ENCODE data around the gene WHRN. TPM values are rescaled to one million over a fixed set of nuclear protein-coding genes. Genes with fewer than 3 reads are reported as not detected.
A peak's percentile ranks its signal among the peaks of the same experiment; 100 is the strongest.

Gene WHRN
- 19.8 and 21.9 TPM in 2 replicates for total RNA-seq (2021)
- percentile 55 among the genes with signal in this experiment for Bru-seq, nascent RNA
- BruChase-seq, experiment 1, labeled RNA remaining after a 2-hour chase: percentile 59 among the genes with signal in this experiment
- percentile 54 among the genes with signal in this experiment for BruChase-seq, experiment 2, labeled RNA remaining after a 6-hour chase
- long read RNA-seq, transcript WHRN-202 (12 exons, 3,566 nt): major isoform, 7 of 20 reads
- long read RNA-seq, partial matches to known transcripts: 3 of 20 reads
- long read RNA-seq, other reads (novel, unspliced or antisense): 10 of 20 reads

DNA sequence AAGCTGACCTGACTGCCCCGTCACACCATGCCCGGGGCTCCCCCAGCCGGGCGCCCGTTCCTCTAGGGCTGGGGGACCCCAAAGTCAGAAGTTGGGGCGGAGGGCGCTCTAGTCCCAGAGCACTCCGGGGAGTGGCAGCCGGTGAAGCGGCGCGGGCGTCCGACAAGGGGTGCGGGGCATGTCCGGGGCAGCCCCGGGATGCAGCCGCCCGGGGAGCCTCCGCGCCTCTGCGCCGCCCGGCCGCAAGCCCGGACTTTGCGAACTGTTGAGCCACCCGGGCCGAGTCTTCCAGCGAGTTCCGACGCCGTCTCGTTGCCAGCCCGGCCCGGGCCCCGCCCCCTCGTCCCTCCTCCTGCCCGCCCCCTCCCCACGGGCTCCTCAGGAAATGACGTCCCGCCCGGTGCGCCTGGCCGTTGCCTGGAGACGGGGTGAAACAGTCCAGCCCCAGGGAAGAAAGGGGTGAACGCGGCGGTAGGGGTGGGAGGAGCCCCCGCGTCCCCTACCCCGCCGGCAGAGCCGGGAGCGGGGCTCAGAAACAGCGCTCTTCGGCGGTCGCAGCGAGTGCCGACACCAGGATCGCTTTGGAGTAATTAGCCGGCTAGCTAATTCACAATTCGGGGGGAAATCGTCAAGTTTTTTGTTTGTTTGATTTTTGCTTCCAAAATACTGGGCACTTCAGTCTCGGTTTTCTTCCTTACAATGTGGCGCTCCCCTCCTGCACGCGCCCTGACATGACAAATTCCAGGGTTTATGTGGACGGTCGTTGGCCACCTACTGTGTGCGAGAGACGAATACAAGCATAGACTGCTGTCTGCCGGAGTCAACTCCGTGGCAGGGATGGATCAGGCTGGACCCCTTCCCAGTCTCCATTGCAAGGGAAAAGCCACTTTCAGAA, at the start of gene WHRN:
Gene WHRN (minus strand): TSS at position 287 of the 895 bp plus-strand sequence. CDS start 672 bp downstream, outside the sequence.
- no peaks in the 10 kb centered on the region for H3K9me2 ChIP-seq (ENCODE audit: insufficient read depth)
- H3K4me3 ChIP-seq: peak within 1 kb of the TSS; percentile 82
- CTCF ChIA-PET: interaction anchor here (1.0 kb wide), 2 partner anchors 82 to 148 kb away, joined by 3 read pairs; partner anchors contain the start of gene ATP6V1G1
- DNase-seq: peak; percentile 79 to 96
- H3K4me2 ChIP-seq: peak within 1 kb of the TSS; percentile 90
- H3K4me1 ChIP-seq (replicated peaks; ENCODE audit: insufficient read depth): peaks cover 35% of the 10 kb centered on the region
- no peaks in the 10 kb centered on the region for H3K79me2 ChIP-seq (ENCODE audit: low read depth)
- H3K27me3 ChIP-seq (ENCODE audit: insufficient read depth, low read depth): peaks cover 9% of the 10 kb centered on the region; the same call in 1 of the 2 replicates
- TF ChIP-seq, protein P1, sequence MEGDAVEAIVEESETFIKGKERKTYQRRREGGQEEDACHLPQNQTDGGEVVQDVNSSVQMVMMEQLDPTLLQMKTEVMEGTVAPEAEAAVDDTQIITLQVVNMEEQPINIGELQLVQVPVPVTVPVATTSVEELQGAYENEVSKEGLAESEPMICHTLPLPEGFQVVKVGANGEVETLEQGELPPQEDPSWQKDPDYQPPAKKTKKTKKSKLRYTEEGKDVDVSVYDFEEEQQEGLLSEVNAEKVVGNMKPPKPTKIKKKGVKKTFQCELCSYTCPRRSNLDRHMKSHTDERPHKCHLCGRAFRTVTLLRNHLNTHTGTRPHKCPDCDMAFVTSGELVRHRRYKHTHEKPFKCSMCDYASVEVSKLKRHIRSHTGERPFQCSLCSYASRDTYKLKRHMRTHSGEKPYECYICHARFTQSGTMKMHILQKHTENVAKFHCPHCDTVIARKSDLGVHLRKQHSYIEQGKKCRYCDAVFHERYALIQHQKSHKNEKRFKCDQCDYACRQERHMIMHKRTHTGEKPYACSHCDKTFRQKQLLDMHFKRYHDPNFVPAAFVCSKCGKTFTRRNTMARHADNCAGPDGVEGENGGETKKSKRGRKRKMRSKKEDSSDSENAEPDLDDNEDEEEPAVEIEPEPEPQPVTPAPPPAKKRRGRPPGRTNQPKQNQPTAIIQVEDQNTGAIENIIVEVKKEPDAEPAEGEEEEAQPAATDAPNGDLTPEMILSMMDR (conservative IDR thresholded peaks at IDR 0.05): no peak
- TF ChIP-seq EZH2 (IDR thresholded peaks at IDR 0.05; ENCODE audit: low read depth): no peak
- H2AFZ ChIP-seq: peak within 1 kb of the TSS; percentile 94
- intact Hi-C loops (cut with micrococcal nuclease; ENCODE audit: unreplicated experiment): loop anchor here (1.0 kb wide), 1 partner anchor 82 kb away; the partner anchor contains the start of gene ATP6V1G1
- no peaks in the 10 kb centered on the region for H3K9me3 ChIP-seq (ENCODE audit: insufficient read depth, low read depth)
- POLR2A ChIA-PET (ENCODE audit: unreplicated experiment): interaction anchor here (0.6 to 0.7 kb wide), 2 partner anchors 18 to 24 kb away, joined by 3 to 4 read pairs; no protein-coding TSS in a partner anchor
- peaks cover 10% of the 10 kb centered on the region; the same call in 1 of the 2 replicates for H3F3A ChIP-seq (ENCODE audit: insufficient read depth, low read depth)
- BruUV-seq (replicated peaks): TSS peak; percentile 93
- H4K20me1 ChIP-seq (ENCODE audit: insufficient read depth): no peaks in the 10 kb centered on the region
- H3K36me3 ChIP-seq (ENCODE audit: low read depth): no peaks in the 10 kb centered on the region
- no peak within 1 kb of the TSS for H3K27ac ChIP-seq

GRCh38 chr9:114553202-114553601, 47.9 kb upstream of the WHRN start:
- Histone ChIP-seq H2AFZ (no peak overlapping the region), H3K9me3 (ENCODE audit: insufficient read depth, low read depth) (no peaks in the 10 kb centered on the region), H3K4me1 (replicated peaks; ENCODE audit: insufficient read depth) (peaks cover 36% of the 10 kb centered on the region), H3K27ac (peak overlapping the region; percentile 88), H3K36me3 (ENCODE audit: low read depth) (no peaks in the 10 kb centered on the region), H3K4me3 (no peak overlapping the region), H4K20me1 (ENCODE audit: insufficient read depth) (no peaks in the 10 kb centered on the region), H3K9me2 (ENCODE audit: insufficient read depth) (no peaks in the 10 kb centered on the region), H3K79me2 (ENCODE audit: low read depth) (no peaks in the 10 kb centered on the region), H3K4me2 (peak overlapping the region; percentile 66; the same call in 1 of the 2 replicates), H3F3A (ENCODE audit: insufficient read depth, low read depth) (peaks cover 24% of the 10 kb centered on the region), H3K27me3 (ENCODE audit: insufficient read depth, low read depth) (no peaks in the 10 kb centered on the region)
- intact Hi-C loops (cut with micrococcal nuclease; ENCODE audit: unreplicated experiment): loop anchor here (2.0 kb wide), 1 partner anchor 34 kb away; the partner anchor contains the start of gene ATP6V1G1
- ChIA-PET CTCF (interaction anchor here (0.7 kb wide), 1 partner anchor 31 kb away, joined by 3 read pairs; no protein-coding TSS in a partner anchor), POLR2A (ENCODE audit: unreplicated experiment) (no interaction called here)
- no TSS peak for BruUV-seq (replicated peaks)
- TF ChIP-seq EZH2 (IDR thresholded peaks at IDR 0.05; ENCODE audit: low read depth): no peak
- TF ChIP-seq, protein P1 (conservative IDR thresholded peaks at IDR 0.05): no peak
- DNase-seq: no peak

DNA sequence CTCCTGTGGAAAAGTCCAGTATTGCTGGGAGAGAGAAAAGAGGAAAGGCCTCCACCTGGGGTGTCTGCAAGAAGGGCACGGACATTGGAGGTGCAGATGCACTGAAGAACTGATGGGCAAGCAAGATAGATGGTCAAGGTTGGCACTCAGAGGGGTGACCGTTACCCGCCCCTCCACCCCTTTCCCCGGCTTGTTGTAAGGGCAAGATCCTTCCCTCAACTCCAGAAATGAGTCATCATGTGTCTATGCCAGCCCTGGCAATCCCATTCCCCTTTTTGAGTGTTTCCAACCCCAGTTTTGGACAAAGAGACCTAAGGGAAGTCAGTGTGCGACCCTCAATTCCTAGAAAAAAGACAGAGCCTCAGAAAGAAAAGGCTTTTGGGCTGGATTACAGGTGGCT, 47.4 kb upstream of the WHRN start:
- Histone ChIP-seq H4K20me1 (ENCODE audit: insufficient read depth) (no peaks in the 10 kb centered on the region), H3K4me1 (replicated peaks; ENCODE audit: insufficient read depth) (peaks cover 31% of the 10 kb centered on the region), H3K79me2 (ENCODE audit: low read depth) (no peaks in the 10 kb centered on the region), H3K36me3 (ENCODE audit: low read depth) (no peaks in the 10 kb centered on the region), H3K27ac (peak overlapping the region; percentile 88), H3K4me3 (peak overlapping the region; percentile 2; the same call in 1 of the 2 replicates), H3K4me2 (peak overlapping the region; percentile 66), H3K9me3 (ENCODE audit: insufficient read depth, low read depth) (no peaks in the 10 kb centered on the region), H2AFZ (no peak overlapping the region), H3F3A (ENCODE audit: insufficient read depth, low read depth) (peaks cover 19% of the 10 kb centered on the region), H3K27me3 (ENCODE audit: insufficient read depth, low read depth) (no peaks in the 10 kb centered on the region), H3K9me2 (ENCODE audit: insufficient read depth) (no peaks in the 10 kb centered on the region)
- CTCF ChIA-PET: interaction anchor here (1.2 kb wide), 1 partner anchor 35 kb away, joined by 5 read pairs; the partner anchor contains the start of gene ATP6V1G1
- intact Hi-C loops (cut with micrococcal nuclease; ENCODE audit: unreplicated experiment): loop anchor here (2.0 kb wide), 1 partner anchor 34 kb away; the partner anchor contains the start of gene ATP6V1G1
- POLR2A ChIA-PET (ENCODE audit: unreplicated experiment): interaction anchor here (1.3 kb wide), 1 partner anchor 35 kb away, joined by 16 read pairs; the partner anchor contains the start of gene ATP6V1G1
- TF ChIP-seq, protein P1 (conservative IDR thresholded peaks at IDR 0.05): no peak
- no peak for TF ChIP-seq EZH2 (IDR thresholded peaks at IDR 0.05; ENCODE audit: low read depth)
- no peak for DNase-seq
- no TSS peak for BruUV-seq (replicated peaks)

Measured in PC-9 (cell line).